Measurements from ENCODE around the gene SLC39A7. TPM values are rescaled to one million over a fixed set of nuclear protein-coding genes. Genes with fewer than 3 reads are reported as not detected.

SLC39A7 gene
- total RNA-seq, 1 donor from 2014 or later = 94.1 TPM

- no peaks in the 10 kb centered on the region for H3K36me3 ChIP-seq (ENCODE audit: control insufficient read depth, insufficient read depth, low read length)
- no peak for TF ChIP-seq CTCF (IDR thresholded peaks at IDR 0.05; ENCODE audit: insufficient read depth, low read length, poor library complexity, severe bottlenecking)
- DNase-seq (ENCODE audit: low read depth) = no peak
- H3K4me3 ChIP-seq (ENCODE audit: low read depth, low read length) = no peak overlapping the region
- peaks cover 2% of the 10 kb centered on the region for H3K27me3 ChIP-seq (ENCODE audit: control insufficient read depth, insufficient read depth, low read length)
Observed at GRCh38 chr6:33241968-33242367, 41.3 kb downstream of the SLC39A7 start.

- H3K36me3 ChIP-seq (ENCODE audit: control insufficient read depth, insufficient read depth, low read length) = no peaks in the 10 kb centered on the region
- H3K27me3 ChIP-seq (ENCODE audit: control insufficient read depth, insufficient read depth, low read length) = peaks cover 2% of the 10 kb centered on the region
- no peak for DNase-seq (ENCODE audit: low read depth)
- TF ChIP-seq CTCF (IDR thresholded peaks at IDR 0.05; ENCODE audit: insufficient read depth, low read length, poor library complexity, severe bottlenecking) = no peak
- no peak overlapping the region for H3K4me3 ChIP-seq (ENCODE audit: low read depth, low read length)
Observed at GRCh38 chr6:33243476-33243875, 42.8 kb downstream of the SLC39A7 start.

- DNase-seq (ENCODE audit: low read depth) = no peak
- TF ChIP-seq CTCF (IDR thresholded peaks at IDR 0.05; ENCODE audit: insufficient read depth, low read length, poor library complexity, severe bottlenecking) = peak; percentile 93
- H3K27me3 ChIP-seq (ENCODE audit: control insufficient read depth, insufficient read depth, low read length) = peaks cover 2% of the 10 kb centered on the region
- H3K36me3 ChIP-seq (ENCODE audit: control insufficient read depth, insufficient read depth, low read length) = no peaks in the 10 kb centered on the region
- H3K4me3 ChIP-seq (ENCODE audit: low read depth, low read length) = peak overlapping the region; percentile 34
Observed at GRCh38 chr6:33247977-33248642, 47.4 kb downstream of the SLC39A7 start.

GRCh38 chr6:33248643-33248931, 47.9 kb downstream of the SLC39A7 start:
- H3K27me3 ChIP-seq (ENCODE audit: control insufficient read depth, insufficient read depth, low read length) = peaks cover 2% of the 10 kb centered on the region
- H3K36me3 ChIP-seq (ENCODE audit: control insufficient read depth, insufficient read depth, low read length) = no peaks in the 10 kb centered on the region
- TF ChIP-seq CTCF (IDR thresholded peaks at IDR 0.05; ENCODE audit: insufficient read depth, low read length, poor library complexity, severe bottlenecking) = no peak
- peak overlapping the region; percentile 34 for H3K4me3 ChIP-seq (ENCODE audit: low read depth, low read length)
- no peak for DNase-seq (ENCODE audit: low read depth)

GRCh38 chr6:33248932-33249731, 48.5 kb downstream of the SLC39A7 start:
- TF ChIP-seq CTCF (IDR thresholded peaks at IDR 0.05; ENCODE audit: insufficient read depth, low read length, poor library complexity, severe bottlenecking) = peak; percentile 19
- no peaks in the 10 kb centered on the region for H3K27me3 ChIP-seq (ENCODE audit: control insufficient read depth, insufficient read depth, low read length)
- peak overlapping the region; percentile 49 for H3K4me3 ChIP-seq (ENCODE audit: low read depth, low read length)
- H3K36me3 ChIP-seq (ENCODE audit: control insufficient read depth, insufficient read depth, low read length) = no peaks in the 10 kb centered on the region
- peak; percentile 94 for DNase-seq (ENCODE audit: low read depth)

Data from kidney epithelial cell (primary cell).